ENCODE measurements around the gene SLC46A1. TPM values are rescaled to one million over a fixed set of nuclear protein-coding genes. Genes with fewer than 3 reads are reported as not detected.

Gene SLC46A1
- total and polyA plus RNA-seq, 2 of the 13 experiments (the other 11 are each of a cell fraction or from before 2014, with no cell fraction given) = 19.6 to 22.6 TPM

DNA sequence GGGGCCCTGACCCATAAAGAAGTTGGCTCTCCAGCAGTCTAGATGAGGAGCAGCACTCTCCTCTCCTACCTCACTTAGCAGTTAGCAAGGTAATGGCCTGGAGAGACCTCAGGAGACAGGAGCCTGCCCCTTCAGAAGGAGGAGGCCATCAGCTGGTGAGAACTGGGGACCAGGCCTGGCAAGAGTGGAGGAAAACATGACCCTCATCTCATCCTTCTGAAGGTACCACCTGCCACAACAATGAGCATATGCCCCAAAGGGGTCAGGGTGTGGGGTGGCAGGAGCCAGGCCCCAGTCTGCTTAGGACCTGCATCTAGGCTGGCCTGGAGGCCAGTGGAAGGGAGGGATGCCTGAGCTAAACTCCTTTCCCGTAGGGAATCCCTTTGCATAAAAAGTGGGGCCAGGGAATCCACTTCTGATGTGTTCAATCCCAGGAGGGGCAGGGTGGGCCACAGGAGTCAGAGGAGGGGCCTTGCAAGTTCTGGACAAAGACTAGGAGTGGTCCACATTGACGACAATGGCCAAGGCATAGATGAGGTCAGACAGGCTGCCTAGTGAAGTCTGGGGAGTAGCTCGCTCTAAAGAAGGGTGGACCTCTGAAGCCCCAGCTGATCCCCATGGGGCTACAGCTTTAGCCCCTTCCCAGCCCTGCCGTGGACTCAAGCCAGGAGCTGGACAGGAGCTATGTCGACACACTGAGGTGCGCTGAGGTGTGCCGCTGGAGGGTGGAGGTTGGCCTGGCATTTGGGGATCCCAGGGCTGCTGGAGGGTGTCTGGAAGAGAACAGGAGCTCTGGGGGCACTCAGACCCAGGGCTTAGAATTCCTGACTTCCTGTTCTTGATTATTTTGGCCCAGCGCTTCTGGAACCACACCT is 42.0 kb downstream of the SLC46A1 start:
- ATAC-seq (no peak), FAIRE-seq (no peak), DNase-seq (ENCODE audit: low spot score) (no peak)
- no peak overlapping the region for H3K9ac ChIP-seq (ENCODE audit: insufficient read depth, low read depth, low read length)
- H3K9me3 ChIP-seq (ENCODE audit: low read length) = no peaks in the 10 kb centered on the region
- H3K4me1 ChIP-seq (ENCODE audit: insufficient read depth, low read length) = peaks cover 33% of the 10 kb centered on the region
- ChIA-PET POLR2A (interaction anchor here (0.8 to 8.3 kb wide), 6 partner anchors 9 to 58 kb away, joined by 3 to 122 read pairs (median 3); partner anchors contain the start of genes IFT20, SLC46A1 and TNFAIP1), CTCF (ENCODE audit: low intra/inter-chr PET ratio, low total read pairs) (no interaction called here)
- intact Hi-C loops (cut with micrococcal nuclease; ENCODE audit: unreplicated experiment) = no loop called here
- TF ChIP-seq, protein P1, sequence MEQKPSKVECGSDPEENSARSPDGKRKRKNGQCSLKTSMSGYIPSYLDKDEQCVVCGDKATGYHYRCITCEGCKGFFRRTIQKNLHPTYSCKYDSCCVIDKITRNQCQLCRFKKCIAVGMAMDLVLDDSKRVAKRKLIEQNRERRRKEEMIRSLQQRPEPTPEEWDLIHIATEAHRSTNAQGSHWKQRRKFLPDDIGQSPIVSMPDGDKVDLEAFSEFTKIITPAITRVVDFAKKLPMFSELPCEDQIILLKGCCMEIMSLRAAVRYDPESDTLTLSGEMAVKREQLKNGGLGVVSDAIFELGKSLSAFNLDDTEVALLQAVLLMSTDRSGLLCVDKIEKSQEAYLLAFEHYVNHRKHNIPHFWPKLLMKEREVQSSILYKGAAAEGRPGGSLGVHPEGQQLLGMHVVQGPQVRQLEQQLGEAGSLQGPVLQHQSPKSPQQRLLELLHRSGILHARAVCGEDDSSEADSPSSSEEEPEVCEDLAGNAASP (CRISPR knock-in tag; IDR thresholded peaks at IDR 0.05; ENCODE audit: borderline replicate concordance) = no peak
- no peak for TF ChIP-seq HCFC1 (IDR thresholded peaks at IDR 0.05; ENCODE audit: low read depth, low read length)
- TF ChIP-seq PHF21A (CRISPR knock-in tag; IDR thresholded peaks at IDR 0.05) = no peak
- no peak for TF ChIP-seq ZNF709 (CRISPR knock-in tag; IDR thresholded peaks at IDR 0.05)
- no peak for TF ChIP-seq WIZ (CRISPR knock-in tag; IDR thresholded peaks at IDR 0.05)
- TF ChIP-seq, protein P2, sequence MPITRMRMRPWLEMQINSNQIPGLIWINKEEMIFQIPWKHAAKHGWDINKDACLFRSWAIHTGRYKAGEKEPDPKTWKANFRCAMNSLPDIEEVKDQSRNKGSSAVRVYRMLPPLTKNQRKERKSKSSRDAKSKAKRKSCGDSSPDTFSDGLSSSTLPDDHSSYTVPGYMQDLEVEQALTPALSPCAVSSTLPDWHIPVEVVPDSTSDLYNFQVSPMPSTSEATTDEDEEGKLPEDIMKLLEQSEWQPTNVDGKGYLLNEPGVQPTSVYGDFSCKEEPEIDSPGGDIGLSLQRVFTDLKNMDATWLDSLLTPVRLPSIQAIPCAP (CRISPR knock-in tag; IDR thresholded peaks at IDR 0.05; ENCODE audit: low read depth) = no peak
- H2AFZ ChIP-seq (ENCODE audit: low read length) = no peak overlapping the region
- no TSS peak for BruUV-seq (replicated peaks)
- no peaks in the 10 kb centered on the region for H4K20me1 ChIP-seq (ENCODE audit: insufficient read depth, low read length)
- H3K27me3 ChIP-seq (ENCODE audit: control insufficient read depth in 1 of 2, insufficient read depth in 2 of 2, low read length in 2 of 2) = no peaks in the 10 kb centered on the region
- WGBS (ENCODE audit: low lambda C conversion rate) = 97% methylated on average over 5 of the region's 8 CpGs
- H3K27ac ChIP-seq (ENCODE audit: extremely low read length, insufficient read depth, low read length) = no peak overlapping the region
- H3K4me3 ChIP-seq (replicated peaks in 1 of 3; ENCODE audit: insufficient read depth in 1 of 3, low read depth in 2 of 3, low read length in 3 of 3) = no peak overlapping the region
- peaks cover 9% of the 10 kb centered on the region for H3K79me2 ChIP-seq (ENCODE audit: insufficient read depth, low read length)
- H3K4me2 ChIP-seq (ENCODE audit: low read depth, low read length) = no peak overlapping the region
- peaks cover 19 to 41% of the 10 kb centered on the region in 2 experiments for H3K36me3 ChIP-seq (replicated peaks in 1 of 2; ENCODE audit: control insufficient read depth in 1 of 2, insufficient read depth in 2 of 2, low read length in 2 of 2)
- in situ Hi-C loops (cut with HindIII; ENCODE audit: extremely low pct_ligation_motif_present, low pct_unique_long_range_greater_than_20kb) = no loop called here
